CD1c-positive myeloid dendritic cell (primary cell): ENCODE measurements around the gene SUMF2.
"Not testable (repeated sequence)": the region's sequence is repeated elsewhere in the genome, so short reads cannot be mapped to it uniquely, and the experiment has no call there.

Source experiments
- DNase-seq: peaks from one replicate; pipeline ENCODE4 v3.0.0-alpha.2; 2016; ENCODE audit errors: extremely low spot score

The SUMF2 gene

GRCh38 chr7:56063882-56064625, at the start of gene SUMF2:
Gene SUMF2, plus strand, starts transcription at chr7:56064286. Its CDS starts 26 bp downstream, at chr7:56064312.
- peak; percentile 96 for DNase-seq

DNA sequence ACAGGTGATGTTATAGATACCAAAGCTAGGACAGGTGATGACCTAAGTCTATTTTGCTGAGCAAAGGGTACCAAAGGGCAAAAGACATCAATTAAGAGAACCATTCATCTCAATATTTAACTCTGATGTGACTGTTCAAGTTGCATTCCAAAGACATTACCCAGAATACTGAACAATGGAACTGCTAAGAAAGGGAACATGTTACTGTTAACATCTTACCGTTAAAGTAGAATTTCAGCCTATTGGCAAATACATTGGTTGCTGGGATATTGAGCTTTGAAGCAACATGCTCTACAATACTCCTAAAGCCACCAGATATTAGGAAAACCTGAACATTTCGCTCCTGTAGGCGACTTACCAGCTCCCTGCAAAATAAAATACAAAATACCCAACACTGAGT, 47.1 kb upstream of the SUMF2 start:
- DNase-seq, result not testable (repeated sequence)

DNA sequence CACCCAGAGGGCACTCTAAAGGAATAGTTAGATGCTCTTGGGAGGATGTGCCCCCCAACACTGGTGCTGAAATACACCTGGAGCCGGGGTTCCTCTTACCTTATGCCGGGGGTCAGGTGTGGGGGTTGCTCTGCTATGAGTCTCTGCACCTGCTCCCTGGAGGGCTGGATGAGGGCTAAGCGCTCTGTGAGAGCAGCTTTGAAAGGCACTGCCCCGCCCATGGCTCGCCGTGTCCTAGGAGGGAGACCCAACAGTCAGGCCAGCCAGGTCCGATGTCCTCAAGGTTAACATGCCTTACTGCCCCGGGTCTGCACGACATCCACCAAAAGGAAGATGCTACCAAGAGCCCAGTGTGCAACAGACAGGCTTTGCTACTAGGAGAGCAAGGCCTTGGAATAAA, 44.6 kb upstream of the SUMF2 start:
- no peak for DNase-seq

- DNase-seq, result no peak
Observed at GRCh38 chr7:56023500-56023899, 40.6 kb upstream of the SUMF2 start.

DNA sequence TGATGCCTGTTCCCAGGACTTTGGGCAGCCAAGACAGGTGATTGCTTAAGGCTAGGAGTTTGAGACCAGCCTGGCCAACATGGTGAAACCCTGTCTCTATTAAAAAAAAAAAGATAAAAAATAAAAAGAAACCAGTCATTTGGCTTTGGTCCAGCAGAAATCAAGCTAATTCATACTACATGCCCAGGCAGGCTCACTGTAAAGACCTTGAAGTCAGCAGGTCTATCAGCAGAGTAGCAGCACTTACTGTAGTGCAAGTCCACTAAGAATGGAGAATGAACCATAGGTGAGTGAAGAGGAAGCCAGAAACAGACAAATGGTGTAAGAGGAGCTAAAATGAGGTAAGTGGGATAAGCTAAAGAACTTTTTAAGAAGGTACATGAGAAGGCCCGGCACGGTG, 37.5 kb upstream of the SUMF2 start:
- DNase-seq, result no peak

- DNase-seq, result no peak
Observed at GRCh38 chr7:56028942-56029630, 35.0 kb upstream of the SUMF2 start.

DNA sequence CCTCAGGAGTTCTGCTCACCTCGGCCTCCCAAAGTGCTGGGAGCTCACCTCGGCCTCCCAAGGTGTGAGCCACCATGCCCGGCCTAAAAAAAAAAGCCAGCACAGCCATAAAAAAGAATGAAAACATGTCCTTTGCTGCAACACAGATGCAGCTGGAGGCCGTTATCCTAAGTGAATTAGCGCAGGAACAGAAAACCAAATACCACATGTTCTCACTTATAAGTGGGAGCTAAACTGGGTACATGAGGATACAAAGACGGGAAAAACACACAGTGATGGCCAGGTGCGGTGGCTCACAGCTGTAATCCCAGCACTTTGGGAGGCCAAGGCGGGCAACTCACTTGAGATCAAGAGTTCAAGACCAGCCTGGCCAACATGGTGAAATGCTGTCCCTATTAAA, 33.7 kb upstream of the SUMF2 start:
- no peak for DNase-seq

GRCh38 chr7:56031556-56031955, 32.5 kb upstream of the SUMF2 start:
- DNase-seq, result not testable (repeated sequence)

GRCh38 chr7:56032578-56032977, 31.5 kb upstream of the SUMF2 start:
- not testable (repeated sequence) for DNase-seq

GRCh38 chr7:56033671-56034432, 30.2 kb upstream of the SUMF2 start:
- DNase-seq, result peak; percentile 66

DNA sequence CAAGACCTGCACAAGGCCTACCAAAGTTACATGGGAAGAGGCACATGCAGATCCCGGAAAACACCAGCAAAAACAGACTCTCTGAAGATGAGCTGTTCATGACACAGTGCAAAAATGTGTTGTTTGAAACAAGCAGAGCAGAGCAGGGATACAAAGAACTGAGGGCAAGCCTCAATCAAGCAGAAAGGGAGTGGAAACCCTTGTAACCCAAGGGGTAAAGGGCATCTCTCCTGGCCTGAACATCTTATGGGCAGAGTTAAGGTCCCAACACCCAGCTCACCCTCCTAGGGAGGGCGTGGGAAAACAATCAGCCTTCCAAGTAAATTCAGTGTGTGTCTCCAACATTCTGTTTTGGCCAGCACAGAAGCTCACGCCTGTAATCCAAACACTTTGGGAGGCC, 23.4 kb upstream of the SUMF2 start:
- DNase-seq, result no peak

- DNase-seq, result peak; percentile 55
Observed at GRCh38 chr7:56045758-56046157, 18.3 kb upstream of the SUMF2 start.

DNA sequence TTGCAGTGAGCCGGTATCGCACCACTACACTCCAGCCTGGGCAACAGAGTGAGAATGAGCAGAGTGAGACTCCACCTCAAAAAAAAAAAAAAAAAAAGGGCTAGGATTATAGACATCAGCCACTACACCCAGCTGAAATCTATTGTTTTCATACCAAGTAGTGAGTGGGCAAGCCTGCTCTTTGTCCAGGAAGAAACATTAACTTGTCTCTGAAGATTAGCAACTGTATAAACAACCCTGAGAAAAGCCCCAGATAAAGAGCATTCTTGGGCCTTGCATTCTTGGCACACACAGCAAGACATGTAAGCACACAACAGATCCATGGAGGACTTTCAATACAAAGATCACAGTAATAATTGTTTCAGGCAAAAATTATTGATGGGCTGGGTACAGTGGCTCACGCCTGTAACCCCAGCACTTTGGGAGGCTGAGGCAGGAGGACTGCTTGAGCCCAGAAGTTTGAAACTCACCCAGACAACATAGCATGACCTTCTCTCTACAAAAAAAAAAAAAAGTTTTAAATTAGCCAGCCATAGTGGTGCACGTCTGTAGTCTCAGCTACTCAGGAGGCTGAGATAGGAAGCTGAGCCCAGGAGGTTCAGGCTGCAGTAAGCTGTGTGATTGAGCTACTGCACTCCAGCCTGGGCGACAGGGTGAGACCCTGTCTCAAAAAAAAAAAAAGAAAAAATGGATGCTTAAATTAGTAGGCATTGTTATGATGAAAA, 17.2 kb upstream of the SUMF2 start:
- DNase-seq, result no peak

GRCh38 chr7:56047446-56048116, 16.5 kb upstream of the SUMF2 start:
- not testable (repeated sequence) for DNase-seq

- no peak for DNase-seq
Observed at GRCh38 chr7:56048245-56048644, 15.8 kb upstream of the SUMF2 start.

DNA sequence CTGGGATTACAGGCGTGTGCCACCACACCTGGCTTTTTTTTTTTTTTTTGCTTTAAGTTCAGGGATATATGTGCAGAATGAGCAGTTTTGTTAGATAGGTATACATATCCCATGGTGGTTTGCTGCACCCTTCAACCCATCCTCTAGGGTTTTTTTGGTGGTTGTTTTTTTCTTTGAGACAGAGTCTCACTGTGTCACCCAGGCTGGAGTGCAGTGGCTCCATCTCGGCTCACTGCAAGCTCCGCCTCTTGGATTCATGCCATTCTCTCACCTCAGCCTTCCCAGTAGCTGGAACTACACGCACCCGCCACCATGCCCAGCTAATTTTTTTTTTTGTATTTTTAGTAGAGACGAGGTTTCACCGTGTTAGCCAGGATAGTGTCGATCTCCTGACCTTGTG, 15.3 kb upstream of the SUMF2 start:
- DNase-seq, result not testable (repeated sequence)

GRCh38 chr7:56051053-56051338, 13.1 kb upstream of the SUMF2 start:
- no peak for DNase-seq

DNA sequence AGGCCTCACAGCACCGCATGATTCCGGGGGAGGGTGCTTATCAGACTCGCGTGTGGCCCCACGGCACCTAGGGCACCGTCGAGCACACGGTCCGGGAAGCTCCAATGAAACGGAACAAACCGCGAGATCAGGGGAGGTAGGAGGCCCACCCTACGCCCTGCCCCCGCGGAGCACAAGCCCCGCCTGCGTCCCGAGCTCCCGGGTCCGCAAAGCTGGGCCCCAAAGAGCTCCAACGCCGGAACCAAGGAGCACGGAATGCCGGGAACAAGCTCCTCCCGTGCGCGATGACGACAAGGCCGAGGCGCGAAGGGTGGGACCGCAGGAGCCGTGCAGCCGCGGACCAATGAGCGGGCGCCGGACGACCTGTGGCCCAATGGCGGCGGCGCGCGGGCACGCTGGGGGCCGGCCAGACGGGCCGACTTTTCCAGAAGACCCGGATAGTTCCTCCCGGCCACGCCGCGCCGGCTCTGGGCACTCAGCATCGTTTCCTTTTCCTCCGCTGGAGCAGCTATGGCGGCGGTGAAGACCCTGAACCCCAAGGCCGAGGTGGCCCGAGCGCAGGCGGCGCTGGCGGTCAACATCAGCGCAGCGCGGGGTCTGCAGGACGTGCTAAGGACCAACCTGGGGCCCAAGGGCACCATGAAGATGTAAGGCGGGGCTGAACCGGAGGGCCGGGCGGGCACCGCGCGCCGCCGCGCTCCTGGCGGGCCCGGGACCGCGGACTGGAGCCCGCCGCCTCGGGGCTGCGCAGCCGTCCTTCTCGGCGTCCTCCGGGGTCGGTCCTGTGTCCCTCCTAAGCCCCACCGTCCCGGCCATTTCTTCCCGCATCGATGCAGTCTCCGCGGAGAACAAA, 12.5 kb upstream of the SUMF2 start, which contains the start of the genes CCT6A and PSPH:
CCT6A (plus strand) TSS at position 427 of the 853 bp plus-strand sequence; CDS start at position 511, 84 bp downstream.
PSPH (minus strand) TSS at position 106 of the 853 bp plus-strand sequence. CDS start 30,232 bp downstream, outside the sequence.
- DNase-seq, result peak; percentile 98

GRCh38 chr7:56053379-56053778, 10.7 kb upstream of the SUMF2 start:
- no peak for DNase-seq

DNA sequence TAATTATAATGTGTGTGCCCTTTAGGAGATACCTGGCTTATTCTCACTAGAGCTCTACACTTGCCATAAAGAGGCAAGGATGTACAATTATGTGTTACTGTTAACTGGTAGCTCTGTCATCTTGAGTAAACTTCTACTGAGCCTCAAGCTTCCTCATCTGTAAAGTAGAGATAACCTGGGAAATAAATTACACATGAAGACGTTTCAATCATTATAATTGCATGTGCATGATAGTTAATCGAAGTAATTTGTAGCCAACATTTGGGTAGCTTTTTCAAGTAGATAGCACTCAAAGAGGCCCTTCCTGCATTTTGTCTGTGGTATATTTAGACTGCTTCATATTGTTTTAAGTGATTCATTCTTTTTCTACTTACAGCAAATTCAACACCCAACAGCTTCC, 10.1 kb upstream of the SUMF2 start:
- no peak for DNase-seq
